HUES6 (cell line): ENCODE data around the gene TMPRSS11D.

Source experiments
- H3K27ac ChIP-seq: 2 replicates; pipeline ENCODE4 v1.7.0; 2013; ENCODE audit warnings: low read depth, mild to moderate bottlenecking, low read length, inconsistent platforms
- H3K27me3 ChIP-seq: 2 replicates; pipeline ENCODE4 v1.6.1; 2013; ENCODE audit warnings: low read length; ENCODE audit not compliant: control insufficient read depth, insufficient read depth
- H3K36me3 ChIP-seq: 2 replicates; pipeline ENCODE4 v1.6.1; 2013; ENCODE audit warnings: low read length; ENCODE audit not compliant: control insufficient read depth, insufficient read depth
- H3K4me1 ChIP-seq: 2 replicates; pipeline ENCODE4 v1.6.1; 2013; ENCODE audit warnings: low read length; ENCODE audit not compliant: control insufficient read depth, insufficient read depth
- H3K4me3 ChIP-seq: 2 replicates; pipeline ENCODE4 v1.5.1; 2013; ENCODE audit warnings: low read depth, low read length
- H3K9ac ChIP-seq: one replicate; pipeline ENCODE4 v1.6.1; 2013; ENCODE audit warnings: mild to moderate bottlenecking, low read length
- H3K9me3 ChIP-seq: 2 replicates; pipeline ENCODE4 v1.6.1; 2013; ENCODE audit warnings: low read depth, low read length; ENCODE audit not compliant: control insufficient read depth, insufficient read depth

The TMPRSS11D gene

DNA sequence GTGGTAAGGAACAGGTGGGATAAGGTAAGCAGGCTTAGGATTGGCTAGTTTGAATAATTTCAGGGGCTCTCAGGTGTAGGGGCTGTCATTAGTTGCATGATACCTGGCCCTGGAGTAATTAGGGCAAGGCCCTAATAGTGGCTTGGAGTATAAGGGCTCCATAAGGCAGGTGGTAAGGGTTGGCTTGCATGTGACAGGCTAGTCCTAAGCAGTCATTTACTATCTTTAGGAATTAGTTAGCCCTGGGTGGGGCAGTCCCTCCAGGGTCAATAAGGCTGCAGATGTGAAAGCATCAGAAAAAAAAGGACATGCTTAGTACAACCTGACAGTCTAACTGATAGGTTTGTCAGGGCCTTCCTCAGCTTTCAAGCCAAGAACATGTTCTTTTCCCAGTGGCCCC is 7.8 kb upstream of the TMPRSS11D start:
- no peaks in the 10 kb centered on the region for H3K9me3 ChIP-seq
- H3K9ac ChIP-seq = no peak overlapping the region
- no peaks in the 10 kb centered on the region for H3K4me1 ChIP-seq
- no peak overlapping the region for H3K27ac ChIP-seq
- H3K27me3 ChIP-seq = no peaks in the 10 kb centered on the region
- no peaks in the 10 kb centered on the region for H3K36me3 ChIP-seq
- H3K4me3 ChIP-seq = no peak overlapping the region

- no peak overlapping the region for H3K4me3 ChIP-seq
- H3K27me3 ChIP-seq = no peaks in the 10 kb centered on the region
- H3K27ac ChIP-seq = no peak overlapping the region
- 0 out of 2 replicates have a peak, but pooled peaks cover 3% of the 10 kb centered on the region for H3K4me1 ChIP-seq
- H3K9ac ChIP-seq = no peak overlapping the region
- no peaks in the 10 kb centered on the region for H3K9me3 ChIP-seq
- no peaks in the 10 kb centered on the region for H3K36me3 ChIP-seq
Observed at GRCh38 chr4:67886281-67886680, 2.5 kb upstream of the TMPRSS11D start.

- Histone ChIP-seq H3K9me3 (no peaks in the 10 kb centered on the region), H3K9ac (no peak overlapping the region), H3K27me3 (no peaks in the 10 kb centered on the region), H3K4me1 (0 out of 2 replicates have a peak, but pooled peaks cover 3% of the 10 kb centered on the region), H3K27ac (no peak overlapping the region), H3K36me3 (no peaks in the 10 kb centered on the region), H3K4me3 (no peak overlapping the region)
Observed at GRCh38 chr4:67885762-67886161, 2.0 kb upstream of the TMPRSS11D start.

GRCh38 chr4:67884701-67885100 is 899 bp upstream of the TMPRSS11D start:
- no peaks in the 10 kb centered on the region for H3K27me3 ChIP-seq
- no peaks in the 10 kb centered on the region for H3K36me3 ChIP-seq
- H3K4me1 ChIP-seq = 0 out of 2 replicates have a peak, but pooled peaks cover 3% of the 10 kb centered on the region
- H3K9ac ChIP-seq = no peak overlapping the region
- H3K9me3 ChIP-seq = no peaks in the 10 kb centered on the region
- no peak overlapping the region for H3K27ac ChIP-seq
- no peak overlapping the region for H3K4me3 ChIP-seq

- H3K9ac ChIP-seq = no peak overlapping the region
- H3K36me3 ChIP-seq = no peaks in the 10 kb centered on the region
- H3K27ac ChIP-seq = no peak overlapping the region
- H3K4me1 ChIP-seq = 0 out of 2 replicates have a peak, but pooled peaks cover 3% of the 10 kb centered on the region
- H3K9me3 ChIP-seq = no peaks in the 10 kb centered on the region
- no peak overlapping the region for H3K4me3 ChIP-seq
- H3K27me3 ChIP-seq = no peaks in the 10 kb centered on the region
Observed at GRCh38 chr4:67883458-67883857, 344 bp downstream of the TMPRSS11D start.

- Histone ChIP-seq H3K4me3 (no peak overlapping the region), H3K27ac (no peak overlapping the region), H3K36me3 (no peaks in the 10 kb centered on the region), H3K4me1 (0 out of 2 replicates have a peak, but pooled peaks cover 3% of the 10 kb centered on the region), H3K9ac (no peak overlapping the region), H3K27me3 (no peaks in the 10 kb centered on the region), H3K9me3 (no peaks in the 10 kb centered on the region)
Observed at GRCh38 chr4:67880866-67881610, 2.8 kb downstream of the TMPRSS11D start.

DNA sequence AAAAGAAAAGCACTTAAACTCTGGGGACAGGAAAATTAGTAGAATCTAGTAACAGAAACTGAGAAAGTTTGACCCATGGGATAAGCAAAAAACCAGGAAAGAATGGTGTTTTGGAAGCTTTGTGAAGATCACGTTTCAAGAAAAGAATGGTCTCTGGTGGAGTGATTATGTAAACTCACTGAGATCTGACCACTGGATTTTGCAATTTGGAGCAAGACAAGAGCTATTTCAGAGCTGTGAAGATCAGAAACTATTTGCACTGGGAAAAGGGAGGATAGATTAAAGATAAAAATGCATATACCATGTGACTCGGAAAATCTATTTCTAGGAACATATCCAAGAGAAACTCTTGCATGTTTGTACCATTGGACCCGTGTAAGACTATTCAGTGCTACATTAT is 4.3 kb downstream of the TMPRSS11D start:
- Histone ChIP-seq H3K4me3 (no peak overlapping the region), H3K36me3 (no peaks in the 10 kb centered on the region), H3K27me3 (no peaks in the 10 kb centered on the region), H3K27ac (no peak overlapping the region), H3K9me3 (no peaks in the 10 kb centered on the region), H3K9ac (no peak overlapping the region), H3K4me1 (no peaks in the 10 kb centered on the region)

DNA sequence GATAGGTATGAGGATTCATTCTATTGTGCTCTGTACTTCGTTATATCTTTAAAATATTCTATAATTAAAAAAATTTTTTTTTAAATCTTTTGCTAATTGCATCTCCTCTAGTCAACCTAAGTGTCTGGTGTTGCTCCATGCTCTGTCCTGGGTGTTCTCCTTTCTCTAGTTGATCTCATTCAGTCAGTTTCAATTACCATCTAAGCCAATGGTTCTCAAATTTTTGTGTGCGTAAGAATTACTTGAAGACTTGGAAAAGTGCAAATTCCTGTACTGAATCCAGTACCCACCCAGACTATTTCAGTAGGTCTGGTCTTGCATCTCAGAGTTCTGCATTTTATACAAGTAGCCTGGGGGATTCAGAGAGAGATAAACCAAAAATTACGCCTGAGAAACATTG is 6.7 kb downstream of the TMPRSS11D start:
- Histone ChIP-seq H3K4me3 (no peak overlapping the region), H3K27me3 (no peaks in the 10 kb centered on the region), H3K9me3 (no peaks in the 10 kb centered on the region), H3K27ac (no peak overlapping the region), H3K9ac (no peak overlapping the region), H3K36me3 (no peaks in the 10 kb centered on the region), H3K4me1 (no peaks in the 10 kb centered on the region)

DNA sequence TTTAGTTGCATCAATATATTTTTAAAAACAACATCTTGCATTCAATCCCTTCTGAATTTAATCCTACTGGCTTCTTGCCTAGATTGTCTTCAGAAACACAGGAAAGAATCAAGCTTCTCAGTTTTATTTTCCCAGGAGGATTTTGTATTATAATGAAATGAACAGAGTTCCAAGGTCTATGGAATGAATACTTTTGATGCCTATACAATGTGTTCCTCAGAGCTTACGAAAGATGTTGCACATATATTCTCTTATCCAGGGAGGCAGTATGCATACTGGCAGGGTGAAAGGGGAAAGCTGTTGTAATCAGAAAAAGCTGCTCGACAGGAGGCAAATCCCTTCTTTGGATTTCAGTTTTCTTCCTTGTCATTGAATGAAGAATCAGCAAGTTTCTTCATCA is 8.8 kb downstream of the TMPRSS11D start:
- H3K27ac ChIP-seq = no peak overlapping the region

DNA sequence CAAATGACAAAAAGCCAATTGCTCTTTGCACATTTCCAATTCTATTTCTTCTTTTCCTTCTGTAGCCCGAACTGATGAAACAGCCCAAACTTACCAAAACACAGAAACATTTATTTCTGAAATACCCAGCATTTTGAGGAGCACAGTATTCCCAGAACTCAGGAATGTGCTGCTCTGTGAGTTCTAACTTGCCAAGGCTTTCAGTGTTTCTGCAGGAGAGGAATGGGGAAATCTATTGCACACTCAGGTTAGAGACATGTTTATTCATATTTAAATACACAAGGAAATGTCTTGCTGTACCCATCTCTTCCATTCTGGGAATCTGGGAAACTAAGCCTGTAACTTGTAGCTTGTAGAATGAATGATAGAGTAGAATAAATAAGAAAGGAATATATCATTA is 10.7 kb downstream of the TMPRSS11D start:
- Histone ChIP-seq H3K4me1 (no peaks in the 10 kb centered on the region), H3K4me3 (no peak overlapping the region), H3K27me3 (no peaks in the 10 kb centered on the region), H3K27ac (no peak overlapping the region), H3K9ac (no peak overlapping the region), H3K36me3 (no peaks in the 10 kb centered on the region), H3K9me3 (no peaks in the 10 kb centered on the region)

More for the DNA sequence above, 8.8 kb downstream of the TMPRSS11D start:
- Histone ChIP-seq H3K4me1 (no peaks in the 10 kb centered on the region), H3K9ac (no peak overlapping the region), H3K9me3 (no peaks in the 10 kb centered on the region), H3K36me3 (no peaks in the 10 kb centered on the region), H3K4me3 (no peak overlapping the region), H3K27me3 (no peaks in the 10 kb centered on the region)

GRCh38 chr4:67871867-67872266 is 11.9 kb downstream of the TMPRSS11D start:
- no peak overlapping the region for H3K27ac ChIP-seq
- no peaks in the 10 kb centered on the region for H3K4me1 ChIP-seq
- H3K27me3 ChIP-seq = no peaks in the 10 kb centered on the region
- H3K9ac ChIP-seq = no peak overlapping the region
- no peaks in the 10 kb centered on the region for H3K9me3 ChIP-seq
- H3K36me3 ChIP-seq = no peaks in the 10 kb centered on the region
- H3K4me3 ChIP-seq = no peak overlapping the region
